Type B pancreatic cell (in vitro differentiated cells): ENCODE results near the gene UBIAD1. TPM values are rescaled to one million over a fixed set of nuclear protein-coding genes. Genes with fewer than 3 reads are reported as not detected.

Source experiments
- DNase-seq: peaks from one replicate; pipeline ENCODE4 v3.0.0; 2021; ENCODE audit warnings: mixed read lengths; ENCODE audit not compliant: unreplicated experiment; ENCODE audit errors: extremely low spot score
- H3K27ac Mint-ChIP-seq: 2 replicates; pipeline ENCODE4 v1.8.0; 2021; ENCODE audit warnings: mild to moderate bottlenecking, mixed read lengths
- H3K27me3 Mint-ChIP-seq: 2 replicates; pipeline ENCODE4 v1.8.0; 2021; ENCODE audit warnings: mixed read lengths
- H3K36me3 Mint-ChIP-seq: 2 replicates; pipeline ENCODE4 v1.8.0; 2021; ENCODE audit warnings: mixed read lengths
- H3K4me1 Mint-ChIP-seq: one replicate; pipeline ENCODE4 v1.8.0; 2021; ENCODE audit warnings: mixed read lengths; ENCODE audit not compliant: unreplicated experiment
- H3K4me3 Mint-ChIP-seq: 2 replicates; pipeline ENCODE4 v1.8.0; 2021; ENCODE audit warnings: mild to moderate bottlenecking, mixed read lengths
- H3K9me3 Mint-ChIP-seq: 2 replicates; pipeline ENCODE4 v1.8.0; 2021; ENCODE audit warnings: mixed read lengths
- total RNA-seq: library from RNA; stranded (reverse); gene quantifications from 2 replicates; pipeline ENCODE4 v1.2.1, GENCODE V29; 2021; ENCODE audit warnings: low replicate concordance
- TF ChIP-seq, protein P1 (sequence below): fragments of 200-600 bp; sonication (generic); conservative IDR thresholded peaks from 2 replicates; pipeline ENCODE4 v1.5.0; 2021; ENCODE audit warnings: antibody characterized with exemption, mild to moderate bottlenecking

UBIAD1 gene
- total RNA-seq, 1 donor from 2014 or later = 17.1 TPM

DNA sequence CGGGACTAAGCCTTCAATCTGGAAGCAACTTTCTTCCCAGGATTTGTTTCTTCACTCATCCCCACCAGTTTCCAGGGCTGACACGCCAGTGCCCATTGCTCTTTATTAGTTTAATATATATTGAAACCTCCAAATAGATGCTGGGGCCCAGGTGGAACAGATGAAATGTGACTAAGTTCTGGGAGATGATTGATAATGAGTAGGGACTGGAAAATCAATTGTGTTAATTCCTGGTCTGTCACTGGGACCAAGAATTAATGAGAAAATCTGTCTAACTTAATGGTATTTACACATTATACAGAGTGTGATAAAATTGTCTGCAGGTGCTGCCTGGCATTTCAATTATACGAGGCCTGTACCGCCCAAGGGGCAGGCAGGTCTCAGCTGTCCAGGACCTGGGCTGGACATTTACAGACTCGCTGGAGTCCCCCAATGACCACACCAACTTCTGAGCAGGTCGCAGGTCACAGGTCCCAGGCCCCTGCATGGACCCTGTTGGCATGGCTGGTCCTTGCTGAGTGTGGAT, 35.8 kb downstream of the UBIAD1 start:
- Mint-ChIP-seq H3K36me3 (no peaks in the 10 kb centered on the region), H3K4me1 (peaks cover 6% of the 10 kb centered on the region)

DNA sequence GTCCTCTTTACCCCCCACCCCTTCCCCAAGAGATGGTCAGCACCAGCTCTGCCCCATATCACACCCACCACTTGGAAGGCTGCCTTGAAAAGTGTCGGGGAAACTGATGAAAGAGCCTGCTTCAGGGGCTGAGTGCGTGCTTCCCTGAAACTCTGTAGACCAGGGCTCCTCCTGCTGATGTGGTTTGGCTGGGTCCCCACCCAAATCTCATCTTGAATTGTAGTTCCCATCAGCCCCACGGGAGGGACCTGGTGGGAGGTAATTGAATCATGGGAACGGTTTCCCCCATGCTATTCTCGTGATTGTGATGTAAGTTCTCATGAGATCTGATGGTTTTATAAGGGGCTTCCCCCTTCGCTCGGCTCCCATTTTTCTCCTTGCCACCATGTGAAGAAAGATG, 36.4 kb downstream of the UBIAD1 start:
- Mint-ChIP-seq H3K9me3 (no peaks in the 10 kb centered on the region), H3K27ac (no peak overlapping the region), H3K4me1 (peaks cover 6% of the 10 kb centered on the region), H3K36me3 (no peaks in the 10 kb centered on the region), H3K4me3 (no peak overlapping the region), H3K27me3 (peaks cover 10% of the 10 kb centered on the region)
- TF ChIP-seq, protein P1, sequence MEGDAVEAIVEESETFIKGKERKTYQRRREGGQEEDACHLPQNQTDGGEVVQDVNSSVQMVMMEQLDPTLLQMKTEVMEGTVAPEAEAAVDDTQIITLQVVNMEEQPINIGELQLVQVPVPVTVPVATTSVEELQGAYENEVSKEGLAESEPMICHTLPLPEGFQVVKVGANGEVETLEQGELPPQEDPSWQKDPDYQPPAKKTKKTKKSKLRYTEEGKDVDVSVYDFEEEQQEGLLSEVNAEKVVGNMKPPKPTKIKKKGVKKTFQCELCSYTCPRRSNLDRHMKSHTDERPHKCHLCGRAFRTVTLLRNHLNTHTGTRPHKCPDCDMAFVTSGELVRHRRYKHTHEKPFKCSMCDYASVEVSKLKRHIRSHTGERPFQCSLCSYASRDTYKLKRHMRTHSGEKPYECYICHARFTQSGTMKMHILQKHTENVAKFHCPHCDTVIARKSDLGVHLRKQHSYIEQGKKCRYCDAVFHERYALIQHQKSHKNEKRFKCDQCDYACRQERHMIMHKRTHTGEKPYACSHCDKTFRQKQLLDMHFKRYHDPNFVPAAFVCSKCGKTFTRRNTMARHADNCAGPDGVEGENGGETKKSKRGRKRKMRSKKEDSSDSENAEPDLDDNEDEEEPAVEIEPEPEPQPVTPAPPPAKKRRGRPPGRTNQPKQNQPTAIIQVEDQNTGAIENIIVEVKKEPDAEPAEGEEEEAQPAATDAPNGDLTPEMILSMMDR = no peak
- no peak for DNase-seq

More for the DNA sequence above, 35.8 kb downstream of the UBIAD1 start:
- Mint-ChIP-seq H3K27ac (no peak overlapping the region), H3K4me3 (no peak overlapping the region), H3K9me3 (no peaks in the 10 kb centered on the region), H3K27me3 (peaks cover 9% of the 10 kb centered on the region)
- DNase-seq = no peak
- TF ChIP-seq, protein P1 = no peak

DNA sequence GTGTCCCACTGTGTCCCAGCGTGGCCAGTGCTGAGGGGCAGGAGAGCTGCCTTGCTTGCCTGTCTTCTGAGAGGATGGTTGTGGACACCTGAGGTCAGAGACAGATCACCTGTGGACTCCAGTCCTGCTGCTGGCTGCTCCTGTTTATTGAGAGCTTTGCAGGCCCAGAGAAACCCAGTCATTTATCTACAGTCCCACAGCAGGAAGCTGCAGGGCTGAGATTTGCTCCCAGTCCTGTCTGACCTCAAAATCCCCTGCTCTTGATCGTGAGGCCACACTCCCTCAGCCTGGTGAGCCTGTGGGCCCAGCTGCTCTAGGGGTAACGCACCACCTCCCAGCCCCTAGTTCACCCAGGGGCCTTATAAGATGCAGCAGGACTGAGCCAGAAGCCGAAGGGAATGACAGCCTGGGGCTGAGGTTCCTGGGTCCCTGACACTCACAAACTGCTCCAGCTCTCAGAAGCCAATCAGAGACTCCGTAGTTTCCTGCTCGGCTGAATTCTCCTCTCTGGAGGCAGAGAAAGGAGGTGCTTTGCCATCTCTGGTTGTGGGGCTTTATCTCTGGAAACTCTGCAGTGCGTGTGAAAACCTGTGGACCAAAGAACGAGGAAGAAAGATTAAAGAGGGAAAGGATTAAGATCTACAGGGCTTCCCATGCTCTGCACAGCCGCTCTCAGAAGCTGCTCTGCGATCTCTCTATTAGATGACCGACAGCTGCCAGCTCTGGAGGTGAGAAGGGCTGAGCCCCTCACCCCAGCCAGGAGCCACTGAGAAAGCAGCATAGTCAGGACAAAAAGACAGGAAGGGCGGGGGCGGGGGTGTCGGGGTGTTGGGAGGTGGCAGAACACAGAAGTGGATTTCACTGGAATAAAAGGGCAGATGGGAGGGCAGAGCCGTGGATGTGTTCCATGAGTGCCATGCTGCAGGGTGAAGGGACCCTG, 39.1 kb downstream of the UBIAD1 start:
- TF ChIP-seq, protein P1 = no peak
- peaks cover 12% of the 10 kb centered on the region for H3K4me1 Mint-ChIP-seq
- no peaks in the 10 kb centered on the region for H3K9me3 Mint-ChIP-seq
- H3K27me3 Mint-ChIP-seq = peaks cover 16% of the 10 kb centered on the region
- no peak overlapping the region for H3K27ac Mint-ChIP-seq
- no peak for DNase-seq
- no peak overlapping the region for H3K4me3 Mint-ChIP-seq
- no peaks in the 10 kb centered on the region for H3K36me3 Mint-ChIP-seq

DNA sequence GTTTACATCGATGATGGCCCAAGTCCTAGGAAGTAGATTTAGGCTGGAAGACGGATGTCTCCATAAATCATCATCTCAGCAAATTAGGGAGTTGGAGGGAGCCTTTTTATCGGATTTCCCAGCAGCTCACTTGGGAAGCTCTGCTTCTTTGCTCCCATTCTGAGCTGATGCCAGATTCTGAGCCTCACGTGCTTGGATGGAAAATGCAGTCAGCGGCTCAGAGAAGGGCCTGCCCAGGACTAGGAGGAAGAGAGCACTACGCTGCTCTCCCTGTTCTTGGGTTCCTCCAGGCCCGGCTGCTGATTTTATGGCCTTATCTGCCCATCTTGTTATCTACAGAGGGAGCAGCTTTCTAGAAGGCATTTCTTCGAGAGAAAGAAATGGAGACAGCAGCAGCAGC, 42.0 kb downstream of the UBIAD1 start:
- H3K27me3 Mint-ChIP-seq = peaks cover 13% of the 10 kb centered on the region
- no peaks in the 10 kb centered on the region for H3K36me3 Mint-ChIP-seq
- TF ChIP-seq, protein P1 = no peak
- H3K4me3 Mint-ChIP-seq = no peak overlapping the region
- no peak overlapping the region for H3K27ac Mint-ChIP-seq
- H3K4me1 Mint-ChIP-seq = peaks cover 13% of the 10 kb centered on the region
- DNase-seq = no peak
- H3K9me3 Mint-ChIP-seq = no peaks in the 10 kb centered on the region

DNA sequence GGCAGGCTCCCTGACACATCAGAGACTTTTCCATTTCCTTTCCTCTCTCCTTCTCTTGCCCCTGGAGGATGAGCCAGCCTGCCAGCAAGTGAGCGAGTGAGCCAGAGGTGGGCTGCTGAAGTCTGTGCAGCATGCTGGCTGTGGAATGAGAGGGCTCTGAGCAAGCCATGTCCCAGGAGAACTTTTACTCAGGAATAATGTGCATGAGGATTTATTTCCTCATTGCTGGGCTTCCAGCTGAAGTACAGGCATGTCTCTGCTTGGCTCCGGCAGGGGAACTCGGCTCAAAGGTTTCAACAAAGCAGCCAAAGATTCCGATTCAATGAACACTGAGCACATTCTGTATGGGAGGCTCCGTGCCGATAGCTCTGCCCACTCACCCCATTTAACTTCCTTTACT, 43.7 kb downstream of the UBIAD1 start:
- TF ChIP-seq, protein P1 = no peak
- H3K36me3 Mint-ChIP-seq = no peaks in the 10 kb centered on the region
- peaks cover 11% of the 10 kb centered on the region for H3K27me3 Mint-ChIP-seq
- no peak for DNase-seq
- H3K4me3 Mint-ChIP-seq = no peak overlapping the region
- peak overlapping the region; percentile 42 for H3K27ac Mint-ChIP-seq
- no peaks in the 10 kb centered on the region for H3K9me3 Mint-ChIP-seq
- H3K4me1 Mint-ChIP-seq = peaks cover 18% of the 10 kb centered on the region
